Vagina (tissue), 2 donors: ENCODE data around the gene GLT6D1. TPM values are rescaled to one million over a fixed set of nuclear protein-coding genes. Genes with fewer than 3 reads are reported as not detected.

Experiments
- DNase-seq, 2 donors: peaks; one replicate each; pipeline ENCODE4 v3.0.0-alpha.2; 2017; ENCODE audit errors: extremely low spot score in 2 of 2
- H3K27ac ChIP-seq: fragments of 200-600 bp; sonication (generic); one replicate; pipeline ENCODE4 v1.5.1; 2019
- H3K27me3 ChIP-seq: fragments of 200-600 bp; sonication (generic); one replicate; pipeline ENCODE4 v1.5.1; 2019
- H3K36me3 ChIP-seq, 2 donors: fragments of 200-600 bp; sonication (generic); one replicate each; pipeline ENCODE4 v1.5.1; 2017 to 2019
- H3K4me1 ChIP-seq: fragments of 200-600 bp; sonication (generic); one replicate; pipeline ENCODE4 v1.5.1; 2019
- H3K4me3 ChIP-seq, 2 donors: fragments of 200-600 bp; sonication (generic); 1 replicate in 1 of 2; 2 replicates in 1 of 2; pipeline ENCODE4 v1.5.1; 2016 to 2019
- H3K9me3 ChIP-seq: fragments of 200-600 bp; sonication (generic); one replicate; pipeline ENCODE4 v1.5.1; 2019
- POLR2A ChIP-seq, 2 donors: fragments of 450-650 bp; IDR thresholded peaks; one replicate each; pipeline ENCODE4 v1.6.1; 2017; ENCODE audit warnings: antibody characterized with exemption in 2 of 2, mild to moderate bottlenecking in 2 of 2, moderate library complexity in 2 of 2
- POLR2AphosphoS5 ChIP-seq, 2 donors: sonication (generic); formaldehyde crosslinking; IDR thresholded peaks; one replicate each; pipeline ENCODE4 v1.9.0; 2017; ENCODE audit warnings: antibody characterized with exemption in 2 of 2, mild to moderate bottlenecking in 2 of 2, low read depth in 1 of 2; ENCODE audit not compliant: insufficient read depth in 1 of 2
- intact Hi-C: fragments of 100-400 bp; cut with DNase I; formaldehyde crosslinking; loops from one replicate; pipeline ENCODE4 v1.15.1; 2023
- total RNA-seq: library from RNA; depleted of rRNA; stranded (reverse); fragments of >200 nt; gene quantifications from one replicate; pipeline ENCODE4 v1.2.3, GENCODE V29; 2016
- TF ChIP-seq, protein P1 (sequence below), 3 experiments: fragments of 450-650 bp in 2 of 3; fragments of 200-600 bp in 1 of 3; sonication (generic) in 1 of 3; IDR thresholded peaks; one replicate each; pipeline ENCODE4 v1.5.1; 2017 to 2019; ENCODE audit warnings: antibody characterized with exemption in 3 of 3, mild to moderate bottlenecking in 2 of 3, moderate library complexity in 2 of 3

The GLT6D1 gene
- total RNA-seq, 1 donor from 2014 or later, result not detected

DNA sequence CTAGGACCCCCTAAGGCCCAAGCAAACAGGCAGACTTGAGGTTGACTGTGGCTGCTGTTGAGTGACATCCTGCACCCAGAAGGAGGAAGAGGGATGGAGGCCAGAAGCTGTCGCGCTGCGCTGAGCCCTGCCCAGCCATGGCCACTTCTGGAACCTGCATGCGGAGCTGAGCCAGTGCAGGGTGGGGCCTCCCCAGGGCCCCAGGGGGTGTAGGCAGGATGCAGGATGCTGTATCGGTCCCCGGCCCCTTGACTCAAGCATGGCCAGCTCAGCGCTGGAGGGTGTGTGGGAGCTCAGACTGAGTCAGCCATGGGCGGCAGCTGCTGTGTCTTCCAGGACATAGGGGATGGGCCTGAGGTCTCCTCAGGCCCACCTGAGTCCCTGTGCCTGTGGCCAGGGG is 26.9 kb downstream of the GLT6D1 start:
- intact Hi-C loops, result no loop called here
- DNase-seq, result no peak

DNA sequence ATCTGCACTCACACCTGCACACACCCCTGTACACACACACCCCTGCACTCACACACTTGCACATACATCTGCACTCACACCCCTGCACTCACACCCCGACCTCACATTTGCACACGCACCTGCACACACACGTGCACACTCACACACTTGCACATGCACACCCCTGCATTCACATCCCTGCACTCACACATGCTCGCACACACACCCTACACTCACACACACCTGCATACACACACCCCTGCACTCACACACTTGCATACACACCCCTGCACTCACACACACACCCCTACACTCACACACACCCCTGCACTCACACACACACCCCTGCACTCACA is 27.5 kb downstream of the GLT6D1 start:
- DNase-seq, result no peak

More for the DNA sequence above, 26.9 kb downstream of the GLT6D1 start:
- no peaks in the 10 kb centered on the region for H3K4me1 ChIP-seq
- H3K9me3 ChIP-seq, result no peaks in the 10 kb centered on the region
- H3K27ac ChIP-seq, result no peak overlapping the region
- TF ChIP-seq, protein P1, sequence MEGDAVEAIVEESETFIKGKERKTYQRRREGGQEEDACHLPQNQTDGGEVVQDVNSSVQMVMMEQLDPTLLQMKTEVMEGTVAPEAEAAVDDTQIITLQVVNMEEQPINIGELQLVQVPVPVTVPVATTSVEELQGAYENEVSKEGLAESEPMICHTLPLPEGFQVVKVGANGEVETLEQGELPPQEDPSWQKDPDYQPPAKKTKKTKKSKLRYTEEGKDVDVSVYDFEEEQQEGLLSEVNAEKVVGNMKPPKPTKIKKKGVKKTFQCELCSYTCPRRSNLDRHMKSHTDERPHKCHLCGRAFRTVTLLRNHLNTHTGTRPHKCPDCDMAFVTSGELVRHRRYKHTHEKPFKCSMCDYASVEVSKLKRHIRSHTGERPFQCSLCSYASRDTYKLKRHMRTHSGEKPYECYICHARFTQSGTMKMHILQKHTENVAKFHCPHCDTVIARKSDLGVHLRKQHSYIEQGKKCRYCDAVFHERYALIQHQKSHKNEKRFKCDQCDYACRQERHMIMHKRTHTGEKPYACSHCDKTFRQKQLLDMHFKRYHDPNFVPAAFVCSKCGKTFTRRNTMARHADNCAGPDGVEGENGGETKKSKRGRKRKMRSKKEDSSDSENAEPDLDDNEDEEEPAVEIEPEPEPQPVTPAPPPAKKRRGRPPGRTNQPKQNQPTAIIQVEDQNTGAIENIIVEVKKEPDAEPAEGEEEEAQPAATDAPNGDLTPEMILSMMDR (IDR thresholded peaks at IDR 0.05), result no peak
- TF ChIP-seq POLR2A (IDR thresholded peaks at IDR 0.05), result no peak
- TF ChIP-seq POLR2AphosphoS5 (IDR thresholded peaks at IDR 0.05; ENCODE audit: insufficient read depth in 1 of 2, low read depth in 1 of 2), result no peak
- H3K36me3 ChIP-seq, result no peaks in the 10 kb centered on the region
- H3K27me3 ChIP-seq, result no peaks in the 10 kb centered on the region
- no peak overlapping the region for H3K4me3 ChIP-seq

DNA sequence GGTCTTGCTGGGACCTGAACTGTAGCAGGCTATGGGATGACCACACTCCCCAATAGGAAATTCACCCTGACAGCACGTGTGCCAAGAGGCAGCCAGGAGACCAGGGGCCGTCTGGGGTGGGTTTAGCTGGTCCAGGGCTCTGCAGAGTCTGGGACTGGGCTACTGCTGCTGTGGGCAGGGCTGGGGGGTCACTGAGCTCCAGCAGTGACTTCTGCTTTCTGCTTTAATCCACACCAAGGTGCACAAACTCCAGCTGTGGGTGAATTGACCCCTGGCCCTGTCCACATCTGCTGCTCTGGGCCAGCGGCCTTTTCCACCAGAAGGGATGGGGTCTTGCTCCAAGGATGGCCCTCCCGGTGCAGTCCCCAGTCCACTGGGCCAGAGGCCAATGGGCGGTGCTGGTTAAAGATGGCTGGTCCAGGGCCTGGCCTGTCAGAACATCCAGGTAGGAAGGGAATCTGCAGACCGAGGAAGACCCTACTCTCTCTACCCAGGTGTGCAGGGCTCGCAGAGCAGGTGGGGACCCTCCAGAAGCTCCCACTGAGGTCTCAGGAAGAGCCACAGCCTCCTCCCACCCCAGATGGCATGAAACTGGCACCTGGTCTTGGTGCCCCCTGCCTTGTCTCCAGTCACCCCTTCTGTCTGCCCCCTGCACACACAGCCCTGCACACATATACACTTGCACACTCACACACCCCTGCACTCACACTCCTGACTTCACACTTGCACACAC is 28.0 kb downstream of the GLT6D1 start:
- Histone ChIP-seq H3K27me3 (no peaks in the 10 kb centered on the region), H3K36me3 (no peaks in the 10 kb centered on the region), H3K4me3 (no peak overlapping the region), H3K9me3 (no peaks in the 10 kb centered on the region), H3K27ac (no peak overlapping the region), H3K4me1 (no peaks in the 10 kb centered on the region)
- intact Hi-C loops, result no loop called here
- DNase-seq, result peak in 1 of 2 donors; percentile 84
- TF ChIP-seq POLR2A (IDR thresholded peaks at IDR 0.05) (no peak), POLR2AphosphoS5 (IDR thresholded peaks at IDR 0.05; ENCODE audit: insufficient read depth in 1 of 2, low read depth in 1 of 2) (no peak)
- TF ChIP-seq, protein P1 (IDR thresholded peaks at IDR 0.05), result no peak

More for the DNA sequence above, 27.5 kb downstream of the GLT6D1 start:
- Histone ChIP-seq H3K4me3 (no peak overlapping the region), H3K9me3 (no peaks in the 10 kb centered on the region), H3K27me3 (no peaks in the 10 kb centered on the region), H3K4me1 (no peaks in the 10 kb centered on the region), H3K36me3 (no peaks in the 10 kb centered on the region), H3K27ac (no peak overlapping the region)
- no peak for TF ChIP-seq POLR2AphosphoS5 (IDR thresholded peaks at IDR 0.05; ENCODE audit: insufficient read depth in 1 of 2, low read depth in 1 of 2)
- TF ChIP-seq, protein P1 (IDR thresholded peaks at IDR 0.05), result no peak
- TF ChIP-seq POLR2A (IDR thresholded peaks at IDR 0.05), result no peak
- intact Hi-C loops, result no loop called here

DNA sequence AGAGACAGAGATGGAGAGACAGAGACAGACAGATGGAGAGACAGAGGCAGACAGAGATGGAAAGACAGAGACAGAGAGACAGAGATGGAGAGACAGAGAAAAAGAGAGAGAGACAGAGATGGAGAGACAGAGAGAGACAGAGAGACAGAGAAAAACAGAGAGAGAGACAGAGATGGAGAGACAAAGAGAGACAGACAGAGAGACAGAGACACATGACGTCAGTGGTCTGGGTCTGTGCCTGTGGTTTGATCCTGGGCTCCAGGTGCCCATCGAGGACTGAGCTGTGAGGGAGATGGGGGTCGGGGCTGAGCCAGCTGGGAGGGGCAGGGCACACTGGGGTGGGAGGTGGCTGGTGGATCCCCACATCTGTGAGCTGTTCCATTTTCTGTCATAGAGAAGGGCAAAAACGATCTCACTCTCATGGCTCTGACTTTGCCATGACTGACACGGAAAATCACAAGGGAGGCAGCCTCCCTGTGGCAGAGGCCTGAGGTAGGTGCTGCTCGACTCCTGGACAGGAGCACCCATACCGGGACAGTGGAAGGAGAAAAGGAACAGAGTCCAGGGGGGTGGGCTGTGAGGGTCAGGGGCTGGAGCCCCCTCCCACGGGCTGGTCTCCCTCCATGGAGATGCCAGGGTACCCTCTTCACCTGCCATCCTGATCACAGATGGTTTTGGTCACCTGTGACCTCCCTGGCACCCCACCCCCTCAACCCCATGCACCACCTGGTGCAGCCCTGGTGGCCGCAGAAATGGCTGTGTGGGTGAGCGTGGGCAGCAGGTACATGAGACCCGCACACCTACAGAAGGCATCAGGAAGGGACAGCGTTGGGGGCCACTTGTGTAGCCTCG is 28.8 kb downstream of the GLT6D1 start:
- H3K27me3 ChIP-seq, result no peaks in the 10 kb centered on the region
- no peaks in the 10 kb centered on the region for H3K36me3 ChIP-seq
- no peak overlapping the region for H3K27ac ChIP-seq
- no peak overlapping the region for H3K4me3 ChIP-seq
- intact Hi-C loops, result no loop called here
- TF ChIP-seq, protein P1 (IDR thresholded peaks at IDR 0.05), result no peak
- TF ChIP-seq POLR2AphosphoS5 (IDR thresholded peaks at IDR 0.05; ENCODE audit: insufficient read depth in 1 of 2, low read depth in 1 of 2) (no peak), POLR2A (IDR thresholded peaks at IDR 0.05) (no peak)
- DNase-seq, result peak; percentile 72 to 78
- H3K9me3 ChIP-seq, result no peaks in the 10 kb centered on the region
- H3K4me1 ChIP-seq, result no peaks in the 10 kb centered on the region
